Coronary artery (tissue), 2 donors: ENCODE results near the gene TRPM1.

ENCODE experiments used
- DNase-seq: peaks from one replicate; pipeline ENCODE4 v3.0.0-alpha.2; 2017; ENCODE audit warnings: low spot score
- H3K27ac ChIP-seq, 2 donors: fragments of 200-600 bp; sonication (generic); one replicate each; pipeline ENCODE4 v1.5.1; 2016 to 2019
- H3K4me3 ChIP-seq: fragments of 200-600 bp; sonication (generic); 2 replicates; pipeline ENCODE4 v1.5.1; 2016; ENCODE audit warnings: mild to moderate bottlenecking, moderate library complexity
- CTCF ChIP-seq: fragments of 200-600 bp; sonication (generic); IDR thresholded peaks from one replicate; pipeline ENCODE4 v1.5.1; 2019; ENCODE audit warnings: antibody characterized with exemption

Gene TRPM1

DNA sequence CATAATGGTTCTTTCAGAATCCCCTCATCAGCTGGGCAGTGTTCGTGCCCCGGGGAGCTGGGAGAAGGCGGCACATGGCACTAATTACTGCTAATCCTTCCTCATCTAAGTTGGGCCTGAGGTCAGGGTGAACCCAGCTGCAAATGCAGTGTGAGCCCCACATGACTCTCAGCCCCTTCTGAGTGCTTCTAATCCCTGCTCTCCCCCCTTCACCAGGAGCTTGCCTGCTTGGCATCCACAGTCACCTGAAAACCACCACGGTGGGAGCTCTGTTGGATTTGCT is 455 bp upstream of the TRPM1 start:
- H3K27ac ChIP-seq: no peak overlapping the region
- H3K4me3 ChIP-seq: no peak overlapping the region
- DNase-seq: no peak
- no peak for TF ChIP-seq CTCF

DNA sequence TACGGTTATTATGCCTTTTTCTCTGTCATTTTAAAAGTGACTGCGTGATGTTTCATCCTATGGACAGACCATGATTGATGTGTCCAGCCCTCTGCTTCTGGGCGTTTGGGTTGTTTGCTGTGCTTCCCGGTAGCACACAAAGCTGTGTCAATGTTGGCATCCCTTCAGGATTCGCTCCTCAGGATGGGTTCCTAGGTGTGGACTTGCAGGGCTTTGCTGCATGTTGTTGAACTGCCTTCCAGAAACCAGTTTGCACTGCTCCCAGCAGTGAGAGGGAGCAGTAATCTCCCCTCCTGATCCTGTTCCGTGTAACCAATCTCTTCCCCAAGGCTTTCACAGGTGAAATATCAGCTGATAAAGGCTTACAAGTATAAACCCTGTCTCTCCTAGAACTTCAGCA is 787 bp downstream of the TRPM1 start:
- no peak for TF ChIP-seq CTCF

DNA sequence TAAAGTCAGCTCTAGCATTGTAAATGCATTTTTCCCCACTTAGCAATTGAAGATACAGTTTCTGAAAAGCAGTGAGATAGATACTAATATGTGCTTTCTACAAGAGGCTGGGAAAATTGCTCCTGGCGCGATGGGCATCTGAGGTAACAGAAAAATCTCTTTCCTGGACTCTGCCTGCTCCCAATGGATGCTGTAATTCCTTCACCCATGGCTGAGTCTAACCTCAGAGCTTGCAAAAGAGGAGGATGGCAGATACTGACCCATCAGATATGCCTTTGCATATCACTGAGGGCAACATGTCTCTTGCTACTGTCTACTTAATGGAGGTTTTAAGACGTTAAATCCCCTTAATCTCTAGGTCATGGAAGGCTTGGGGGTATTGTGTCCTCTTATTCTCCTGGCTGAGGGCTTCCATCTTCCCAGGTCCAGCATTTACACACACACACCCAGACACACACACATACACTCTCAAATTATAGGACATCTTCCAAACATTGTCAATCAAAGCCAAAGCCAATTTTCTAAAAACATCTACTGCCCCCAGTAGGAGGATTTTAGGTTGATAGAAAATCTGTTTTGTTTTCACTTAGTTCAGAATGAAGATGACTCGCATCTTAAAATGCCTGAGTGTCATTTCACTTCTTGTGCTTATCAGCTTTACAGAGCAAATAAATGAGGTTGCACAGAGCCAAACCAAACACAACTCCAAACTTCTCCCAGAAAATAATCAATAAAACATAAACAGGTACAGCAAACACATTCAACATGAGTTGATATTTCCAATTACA is 2.4 kb downstream of the TRPM1 start:
- no peak overlapping the region for H3K27ac ChIP-seq
- no peak overlapping the region for H3K4me3 ChIP-seq
- no peak for DNase-seq

More for the DNA sequence above, 787 bp downstream of the TRPM1 start:
- H3K27ac ChIP-seq: no peak overlapping the region
- H3K4me3 ChIP-seq: no peak overlapping the region
- DNase-seq: no peak

GRCh38 chr15:31098491-31098917 is 3.0 kb downstream of the TRPM1 start:
- DNase-seq: no peak
- Histone ChIP-seq H3K27ac (no peak overlapping the region), H3K4me3 (no peak overlapping the region)
- TF ChIP-seq CTCF: no peak

More for the DNA sequence above, 2.4 kb downstream of the TRPM1 start:
- TF ChIP-seq CTCF: no peak

DNA sequence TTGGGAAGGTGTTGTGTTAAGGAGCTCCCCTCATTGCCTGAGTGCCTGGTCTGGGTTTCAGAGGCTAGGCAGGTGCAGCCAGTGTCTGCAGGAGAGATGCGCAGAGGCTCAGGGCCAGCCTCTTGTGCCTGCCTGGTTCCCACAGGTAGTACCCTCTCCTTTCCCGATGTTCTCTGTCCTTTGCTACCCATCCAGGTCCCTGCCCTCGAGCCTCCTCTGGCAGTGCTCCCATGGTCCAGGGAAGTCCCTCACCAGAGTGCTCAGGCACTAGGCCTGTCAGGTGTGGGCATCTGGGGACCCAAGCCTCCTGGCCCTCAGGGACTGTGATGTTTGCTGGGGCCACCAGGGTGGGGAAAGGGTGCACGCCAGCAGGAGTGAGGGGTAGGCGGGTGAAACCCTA is 5.0 kb downstream of the TRPM1 start:
- Histone ChIP-seq H3K4me3 (no peak overlapping the region), H3K27ac (no peak overlapping the region)
- no peak for TF ChIP-seq CTCF
- DNase-seq: no peak

- no peak for DNase-seq
- Histone ChIP-seq H3K27ac (no peak overlapping the region), H3K4me3 (no peak overlapping the region)
- TF ChIP-seq CTCF: no peak
Measured at GRCh38 chr15:31091481-31091880, 10.0 kb downstream of the TRPM1 start.

- TF ChIP-seq CTCF: no peak
- Histone ChIP-seq H3K27ac (no peak overlapping the region), H3K4me3 (no peak overlapping the region)
- no peak for DNase-seq
Measured at GRCh38 chr15:31090766-31091165, 10.8 kb downstream of the TRPM1 start.
